Measurements from ENCODE around the gene WSB1. TPM values are rescaled to one million over a fixed set of nuclear protein-coding genes. Genes with fewer than 3 reads are reported as not detected.

WSB1 gene
- total and polyA plus RNA-seq, 10 of the 15 experiments (the other 5 are each of a cell fraction or from before 2014, with no cell fraction given) = 26.6 to 458 (median 101) TPM

GRCh38 chr17:27303734-27304133 lies 9.8 kb downstream of the WSB1 start:
- peaks cover 49% of the 10 kb centered on the region for H3K79me2 ChIP-seq (ENCODE audit: control insufficient read depth, insufficient read depth, low read length)
- ChIA-PET CTCF (interaction anchor here (0.9 to 2.6 kb wide), 8 partner anchors 9 to 97 kb away, joined by 3 to 8 read pairs (median 4); no protein-coding TSS in a partner anchor), SMC1A (ENCODE audit: uncharacterized antibody, unreplicated experiment) (interaction anchor here (0.7 to 3.9 kb wide), 7 partner anchors 9 to 67 kb away, joined by 3 to 14 read pairs (median 4); no protein-coding TSS in a partner anchor), RAD21 (ENCODE audit: unreplicated experiment) (interaction anchor here (0.6 to 1.2 kb wide), 5 partner anchors 9 to 108 kb away, joined by 3 to 5 read pairs (median 3); no protein-coding TSS in a partner anchor), POLR2A (no interaction called here)
- no peaks in the 10 kb centered on the region for H4K20me1 ChIP-seq (ENCODE audit: control insufficient read depth, insufficient read depth)
- DNase-seq (ENCODE audit: low read depth, low spot score) = no peak
- H3K4me2 ChIP-seq (ENCODE audit: control insufficient read depth, insufficient read depth) = no peak overlapping the region
- H3K36me3 ChIP-seq (ENCODE audit: control insufficient read depth in 2 of 2, insufficient read depth in 2 of 2, low read length in 1 of 2) = peaks cover 2 to 28% of the 10 kb centered on the region in 2 experiments; a peak in 3 of 4 replicates
- no peaks in the 10 kb centered on the region for H3K27me3 ChIP-seq (replicated peaks in 1 of 2; ENCODE audit: control insufficient read depth in 2 of 2, insufficient read depth in 2 of 2, low read length in 1 of 2)
- no peak for FAIRE-seq
- H3K9ac ChIP-seq (ENCODE audit: control insufficient read depth, insufficient read depth, low read length) = no peak overlapping the region
- no peak overlapping the region for H3K27ac ChIP-seq (ENCODE audit: control insufficient read depth, insufficient read depth)
- H3K9me3 ChIP-seq (replicated peaks; ENCODE audit: control insufficient read depth, insufficient read depth, low read length) = no peaks in the 10 kb centered on the region
- H2AFZ ChIP-seq (ENCODE audit: control insufficient read depth, low read depth, low read length) = no peak overlapping the region
- H3K4me1 ChIP-seq (ENCODE audit: control insufficient read depth, insufficient read depth, low read length) = peaks cover 9% of the 10 kb centered on the region; the same call in 1 of the 2 replicates
- no peak overlapping the region for H3K4me3 ChIP-seq
- BruUV-seq (replicated peaks) = no TSS peak
- 91% methylated on average over 2 of the region's 2 CpGs for WGBS (ENCODE audit: insufficient coverage, insufficient replicate concordance, low lambda C conversion rate, missing lambda C conversion rate)
- TF ChIP-seq HDAC6 (IDR thresholded peaks at IDR 0.05; ENCODE audit: unreplicated experiment) (no peak), CEBPZ (IDR thresholded peaks at IDR 0.05; ENCODE audit: low read depth, low read length) (no peak), DPF2 (IDR thresholded peaks at IDR 0.05) (no peak), NBN (IDR thresholded peaks at IDR 0.05) (no peak), FOXM1 (IDR thresholded peaks at IDR 0.05; ENCODE audit: low read depth, low read length) (no peak), ZNF24 (IDR thresholded peaks at IDR 0.05) (no peak)
- ATAC-seq = no peak
- intact Hi-C loops (cut with micrococcal nuclease; ENCODE audit: unreplicated experiment) = no loop called here
- in situ Hi-C loops (cut with MboI) = no loop called here

All from GM12878 (cell line).